K562 (cell line): ENCODE results near the gene CACNA1I. TPM values are rescaled to one million over a fixed set of nuclear protein-coding genes. Genes with fewer than 3 reads are reported as not detected.
A peak's percentile ranks its signal among the peaks of the same experiment; 100 is the strongest.

Source experiments
- ATAC-seq: fragments of 200-7000 bp; cut with Tn5 transposase; 3 replicates; pipeline ENCODE4 v1.9.1; 2020; ENCODE audit warnings: moderate library complexity
- BruUV-seq: library from RNA; stranded (reverse); fragments of 400-500 nt; replicated peaks from 2 replicates; lab custom pipeline; 2021; lab: Mats Ljungman, UMichigan
- CTCF ChIA-PET: fragments of 300-600 bp; formaldehyde crosslinking; extraction: SDS; loops from one replicate; lab custom pipeline; 2021; ENCODE audit warnings: low intra/inter-chr PET ratio; lab: Yijun Ruan, JAX
- POLR2A ChIA-PET: fragments of 300-600, 350-650 bp; sonication (Branson Sonifier 250); formaldehyde crosslinking; extraction: SDS; loops from one replicate; lab custom pipeline; 2021; ENCODE audit warnings: antibody characterized with exemption, inconsistent platforms; lab: Yijun Ruan, JAX
- DNase-seq, 4 experiments: peaks; one replicate each; pipeline versions ENCODE4 v3.0.0 to v3.0.0-alpha.2; 2011 to 2018; ENCODE audit warnings: low spot score in 3 of 4, mixed read lengths in 3 of 4; ENCODE audit errors: extremely low read depth in 1 of 4
- FAIRE-seq: peaks from 2 replicates; lab custom pipeline; 2011; peaks lifted over from hg19 to GRCh38; lab: Jason Lieb, UNC
- H2AFZ ChIP-seq: 2 replicates; pipeline ENCODE4 v1.6.0; 2011; ENCODE audit warnings: low read depth, low read length, control low read depth, inconsistent platforms
- H3K27ac ChIP-seq: fragments of 200-600 bp; 3 replicates; pipeline ENCODE4 v1.8.0; 2011; ENCODE audit warnings: low read depth, mild to moderate bottlenecking, control low read depth, inconsistent platforms, low read length, moderate library complexity, mixed read lengths; ENCODE audit errors: extremely low read depth
- H3K27me3 ChIP-seq, 2 experiments: fragments of 300-600 bp in 1 of 2; 2 replicates in 1 of 2; 3 replicates in 1 of 2; pipeline versions ENCODE4 v1.6.0 to v1.8.0; 2011; ENCODE audit warnings: inconsistent platforms in 2 of 2, low read length in 2 of 2, mild to moderate bottlenecking in 1 of 2, mixed read lengths in 1 of 2, moderate library complexity in 1 of 2; ENCODE audit not compliant: control insufficient read depth in 2 of 2, insufficient read depth in 2 of 2
- H3K36me3 ChIP-seq: fragments of 300-600 bp; 3 replicates; pipeline ENCODE4 v1.8.0; 2011; ENCODE audit warnings: mild to moderate bottlenecking, low read length, inconsistent platforms; ENCODE audit not compliant: control insufficient read depth, insufficient read depth
- H3K4me1 ChIP-seq, 2 experiments: fragments of 200-600 bp in 1 of 2; replicated peaks in 1 of 2; 2 replicates in 1 of 2; 3 replicates in 1 of 2; pipeline versions ENCODE4 v1.5.1 to v1.8.0; 2011; ENCODE audit warnings: inconsistent platforms in 2 of 2, low read length in 2 of 2, mild to moderate bottlenecking in 1 of 2, mixed read lengths in 1 of 2, moderate library complexity in 1 of 2; ENCODE audit not compliant: control insufficient read depth in 2 of 2, insufficient read depth in 2 of 2
- H3K4me2 ChIP-seq: 2 replicates; pipeline ENCODE4 v1.6.1; 2011; ENCODE audit warnings: low read length, control low read depth, inconsistent platforms, mixed read lengths; ENCODE audit not compliant: insufficient read depth
- H3K4me3 ChIP-seq: fragments of 200-600 bp; sonication (generic), shearing (Covaris generic); 2 replicates; pipeline ENCODE4 v1.5.1; 2016; ENCODE audit warnings: control low read depth, inconsistent platforms
- H3K79me2 ChIP-seq: fragments of 200-600 bp; 3 replicates; pipeline ENCODE4 v1.8.0; 2011; ENCODE audit warnings: low read length, inconsistent platforms; ENCODE audit not compliant: control insufficient read depth, insufficient read depth
- H3K9ac ChIP-seq, 2 experiments: 2 replicates each; pipeline versions ENCODE4 v1.6.0 to v1.6.1; 2011; ENCODE audit warnings: low read depth in 2 of 2, low read length in 2 of 2, control low read depth in 1 of 2, inconsistent platforms in 1 of 2, mild to moderate bottlenecking in 1 of 2, mixed read lengths in 1 of 2; ENCODE audit not compliant: insufficient read depth in 1 of 2
- H3K9me1 ChIP-seq: one replicate; pipeline ENCODE4 v1.6.0; 2011; ENCODE audit warnings: inconsistent platforms, mild to moderate bottlenecking, low read length, moderate library complexity; ENCODE audit not compliant: control insufficient read depth, insufficient read depth
- H3K9me3 ChIP-seq: replicated peaks from 2 replicates; pipeline ENCODE4 v1.5.1; 2011; ENCODE audit warnings: low read depth, low read length, inconsistent platforms; ENCODE audit not compliant: control insufficient read depth, insufficient read depth
- H4K20me1 ChIP-seq: replicated peaks from 2 replicates; pipeline ENCODE4 v1.6.1; 2011; ENCODE audit warnings: low read length, inconsistent platforms, mixed read lengths; ENCODE audit not compliant: control insufficient read depth, insufficient read depth
- POLR2A ChIP-seq: fragments of 450-650 bp; conservative IDR thresholded peaks from 2 replicates; pipeline ENCODE4 v1.6.1; 2016
- POLR2AphosphoS5 ChIP-seq: IDR thresholded peaks from 2 replicates; pipeline ENCODE4 v1.6.1; 2011; ENCODE audit warnings: mild to moderate bottlenecking, low read depth, low read length, moderate library complexity; ENCODE audit not compliant: control insufficient read depth, insufficient read depth
- POLR2G ChIP-seq: fragments of 200-400 bp; formaldehyde crosslinking; IDR thresholded peaks from 2 replicates; pipeline ENCODE4 v1.6.1; 2017; ENCODE audit warnings: low read depth, mild to moderate bottlenecking, antibody characterized with exemption, low read length, moderate library complexity
- ZNF316 ChIP-seq: fragments of 450-650 bp; IDR thresholded peaks from 2 replicates; pipeline ENCODE4 v1.6.1; 2016
- ZNF696 ChIP-seq: fragments of 250-450 bp; sonication (Bioruptor Pico); conservative IDR thresholded peaks from 2 replicates; pipeline ENCODE4 v1.4.0; 2020; ENCODE audit warnings: mild to moderate bottlenecking, moderate library complexity
- WGBS: fragments of 100-300 bp; shearing (Covaris generic); methylation state at CpG from one replicate; pipeline ENCODE4 v1.1.6; 2016; ENCODE audit warnings: low coverage, mixed read lengths; ENCODE audit not compliant: insufficient coverage; ENCODE audit errors: missing lambda C conversion rate; 5-methylcytosine and 5-hydroxymethylcytosine counted together
- in situ Hi-C: fragments of 300-500 bp; cut with MboI; formaldehyde crosslinking; loops from 4 replicates; pipeline ENCODE4 v1.15.0; 2018; ENCODE audit warnings: inconsistent platforms, mixed read lengths
- intact Hi-C: fragments of 100-400 bp; cut with micrococcal nuclease; formaldehyde crosslinking; loops from 2 replicates; pipeline ENCODE4 v1.14.2; 2022
- polyA plus RNA-seq, 8 experiments: library from polyadenylated mRNA; depleted of rRNA in 4 of 8; stranded (reverse) in 5 of 8; unstranded in 3 of 8; fragments of >200 nt; fragmentation: Nextera tagmentation in 2 of 8; fragmentation: Illumina TruSeq in 1 of 8; extraction: Ambion mirVana in 2 of 8; extraction: Trizol in 1 of 8; gene quantifications; 2 replicates each; pipeline versions ENCODE4 v1.2.1 to v1.2.3, GENCODE V29; 2011 to 2014; ENCODE audit warnings: inconsistent platforms in 1 of 8, missing spikeins in 1 of 8
- total RNA-seq, 7 experiments: library from RNA; depleted of rRNA in 6 of 7; stranded (reverse); fragments of >200 nt in 6 of 7; fragmentation: Illumina TruSeq in 2 of 7; extraction: Trizol in 2 of 7; gene quantifications; 2 replicates each; pipeline versions ENCODE4 v1.2.1 to v1.2.3, GENCODE V29; 2011 to 2021; ENCODE audit warnings: low replicate concordance in 1 of 7
- TF ChIP-seq, protein P1 (sequence below): fragments of 450-650 bp; IDR thresholded peaks from 2 replicates; pipeline ENCODE4 v1.6.1; 2016; ENCODE audit warnings: antibody characterized with exemption

The CACNA1I gene
- total and polyA plus RNA-seq, 9 of the 15 experiments (the other 6 are each of a cell fraction or from before 2014, with no cell fraction given): 0.01 to 0.79 (median 0.32) TPM; not detected in 1

DNA sequence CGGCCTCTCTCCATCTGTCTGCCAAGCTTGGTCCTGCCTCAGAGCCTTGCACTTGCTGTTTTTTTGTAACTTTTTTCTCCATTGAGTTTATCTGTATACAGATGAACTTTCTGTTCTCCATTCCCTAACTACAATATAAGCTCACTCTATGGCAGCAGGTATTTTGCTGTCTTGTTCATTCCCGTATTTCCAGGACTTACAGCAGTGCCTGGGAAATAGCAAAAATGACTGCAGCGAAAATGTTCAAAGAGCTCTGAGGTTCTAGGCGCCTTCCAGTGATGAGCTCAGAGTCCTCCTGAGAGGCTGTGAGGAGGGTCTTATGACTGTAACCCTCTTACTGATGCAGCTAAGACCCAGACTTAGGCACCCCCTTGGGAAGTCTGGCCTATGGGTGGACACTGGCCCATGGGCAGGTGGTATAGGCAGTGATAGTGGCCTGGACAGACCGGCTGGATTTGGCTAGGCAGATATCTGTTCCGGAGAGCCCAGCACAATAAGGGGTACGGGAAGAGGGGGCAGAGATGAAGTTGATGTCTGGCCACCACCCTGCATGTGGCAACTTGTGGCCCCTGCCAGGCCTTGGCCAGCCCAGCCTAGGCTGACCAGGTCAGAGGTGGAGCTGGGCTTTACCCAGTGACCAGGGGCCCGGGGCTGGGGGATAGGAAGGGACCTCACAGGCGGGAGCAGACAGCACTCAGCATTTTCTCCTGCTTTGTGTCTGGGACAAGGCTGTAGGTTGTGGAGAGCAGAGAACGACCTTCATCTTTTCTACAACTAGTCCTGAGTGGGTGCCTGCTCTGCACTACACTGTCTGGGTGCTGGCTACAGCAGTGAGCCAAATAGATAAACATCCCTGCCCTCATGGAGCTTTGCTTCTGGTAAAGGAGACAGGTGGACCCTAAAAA, 45.5 kb upstream of the CACNA1I start:
- H3K4me3 ChIP-seq: no peak overlapping the region
- H2AFZ ChIP-seq: no peak overlapping the region
- ATAC-seq (no peak), DNase-seq (no peak)
- CTCF ChIA-PET: no interaction called here
- intact Hi-C loops: loop anchor here (10.0 kb wide), 1 partner anchor 350 kb away; no protein-coding TSS in a partner anchor
- H3K9ac ChIP-seq: no peak overlapping the region
- TF ChIP-seq POLR2A (peak; percentile 25; the same call in 1 of the 2 replicates), ZNF696 (CRISPR knock-in tag) (no peak), POLR2AphosphoS5 (peak; percentile 21; the same call in 1 of the 2 replicates), POLR2G (peak; percentile 67), ZNF316 (0 out of 2 replicates have a peak, but pooled peaks have one; percentile 38)
- TF ChIP-seq, protein P1, sequence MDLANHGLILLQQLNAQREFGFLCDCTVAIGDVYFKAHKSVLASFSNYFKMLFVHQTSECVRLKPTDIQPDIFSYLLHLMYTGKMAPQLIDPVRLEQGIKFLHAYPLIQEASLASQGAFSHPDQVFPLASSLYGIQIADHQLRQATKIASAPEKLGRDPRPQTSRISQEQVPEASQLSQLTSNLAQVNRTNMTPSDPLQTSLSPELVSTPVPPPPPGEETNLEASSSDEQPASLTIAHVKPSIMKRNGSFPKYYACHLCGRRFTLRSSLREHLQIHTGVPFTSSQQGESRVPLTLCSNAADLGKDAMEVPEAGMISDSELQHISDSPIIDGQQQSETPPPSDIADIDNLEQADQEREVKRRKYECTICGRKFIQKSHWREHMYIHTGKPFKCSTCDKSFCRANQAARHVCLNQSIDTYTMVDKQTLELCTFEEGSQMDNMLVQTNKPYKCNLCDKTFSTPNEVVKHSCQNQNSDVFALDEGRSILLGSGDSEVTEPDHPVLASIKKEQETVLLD: no peak
- TF ChIP-seq, all 486 proteins: peak for 4
- no peaks in the 10 kb centered on the region for H3K27me3 ChIP-seq
- WGBS: 86% methylated on average over 7 of the region's 10 CpGs
- H3K9me3 ChIP-seq: no peaks in the 10 kb centered on the region
- H4K20me1 ChIP-seq: peaks cover 28% of the 10 kb centered on the region
- no peak overlapping the region for H3K4me2 ChIP-seq
- BruUV-seq: no TSS peak
- H3K9me1 ChIP-seq: no peaks in the 10 kb centered on the region
- H3K79me2 ChIP-seq: peaks cover 66% of the 10 kb centered on the region
- FAIRE-seq: no peak
- in situ Hi-C loops: no loop called here
- peaks cover 17 to 54% of the 10 kb centered on the region in 2 experiments; a peak in 4 of 5 replicates for H3K4me1 ChIP-seq
- peaks cover 67% of the 10 kb centered on the region for H3K36me3 ChIP-seq
- POLR2A ChIA-PET: interaction anchor here (0.7 to 6.1 kb wide), 16 partner anchors 8 to 519 kb away, joined by 3 to 106 read pairs (median 4); partner anchors contain the start of genes MIEF1, RPL3 and RPS19BP1
- no peak overlapping the region; the same call in 2 of the 3 replicates for H3K27ac ChIP-seq
